HepG2 (cell line): ENCODE results near the gene SOAT1. TPM values are rescaled to one million over a fixed set of nuclear protein-coding genes. Genes with fewer than 3 reads are reported as not detected.

Source experiments
- CERS6 ChIP-seq: sonication (generic); formaldehyde crosslinking; IDR thresholded peaks from 2 replicates; pipeline ENCODE4 v1.5.0; 2020; ENCODE audit warnings: missing genetic modification reagents
- E2F5 ChIP-seq: sonication (generic); formaldehyde crosslinking; conservative IDR thresholded peaks from 2 replicates; pipeline ENCODE4 v1.4.0; 2020; ENCODE audit warnings: missing genetic modification reagents
- ELF3 ChIP-seq: IDR thresholded peaks from 2 replicates; pipeline ENCODE4 v1.6.1; 2016; ENCODE audit warnings: missing genetic modification reagents, missing compliant biosample characterization
- FOXK1 ChIP-seq: sonication (generic); formaldehyde crosslinking; IDR thresholded peaks from 2 replicates; pipeline ENCODE4 v1.4.0; 2020; ENCODE audit warnings: low read depth, missing genetic modification reagents, borderline replicate concordance
- HDAC6 ChIP-seq: fragments of 200-600 bp; sonication (generic); IDR thresholded peaks from 2 replicates; pipeline ENCODE4 v1.7.0; 2017; ENCODE audit warnings: mild to moderate bottlenecking, antibody characterized with exemption, low read length, low read depth
- MYPOP ChIP-seq: sonication (generic); formaldehyde crosslinking; IDR thresholded peaks from 2 replicates; pipeline ENCODE4 v1.8.1; 2023; ENCODE audit warnings: mild to moderate bottlenecking, moderate library complexity, missing genetic modification reagents
- SAFB2 ChIP-seq: sonication (generic); formaldehyde crosslinking; IDR thresholded peaks from 2 replicates; pipeline ENCODE4 v1.5.1; 2020; ENCODE audit warnings: missing genetic modification reagents, low read depth, mild to moderate bottlenecking, borderline replicate concordance
- SOX5 ChIP-seq: IDR thresholded peaks from 2 replicates; pipeline ENCODE4 v1.6.1; 2016; ENCODE audit warnings: borderline replicate concordance
- STAT6 ChIP-seq: sonication (generic); formaldehyde crosslinking; IDR thresholded peaks from 2 replicates; pipeline ENCODE4 v1.4.0; 2020; ENCODE audit warnings: missing genetic modification reagents, mild to moderate bottlenecking, borderline replicate concordance
- TAF1 ChIP-seq: sonication (generic); formaldehyde crosslinking; IDR thresholded peaks from 2 replicates; pipeline ENCODE4 v1.4.0; 2020; ENCODE audit warnings: missing genetic modification reagents
- ZNF501 ChIP-seq: sonication (generic); formaldehyde crosslinking; IDR thresholded peaks from 2 replicates; pipeline ENCODE4 v1.5.1; 2020; ENCODE audit warnings: mild to moderate bottlenecking, moderate library complexity, missing genetic modification reagents
- ZNF616 ChIP-seq: sonication (generic); formaldehyde crosslinking; IDR thresholded peaks from 2 replicates; pipeline ENCODE4 v1.5.0; 2020; ENCODE audit warnings: low read depth, mild to moderate bottlenecking, missing genetic modification reagents
- ZNF672 ChIP-seq: sonication (generic); formaldehyde crosslinking; IDR thresholded peaks from 2 replicates; pipeline ENCODE4 v1.8.1; 2022; ENCODE audit warnings: missing genetic modification reagents
- ZNF709 ChIP-seq: sonication (generic); formaldehyde crosslinking; IDR thresholded peaks from 2 replicates; pipeline ENCODE4 v1.5.0; 2020; ENCODE audit warnings: mild to moderate bottlenecking, missing genetic modification reagents
- ZNF776 ChIP-seq: sonication (generic); formaldehyde crosslinking; IDR thresholded peaks from 2 replicates; pipeline ENCODE4 v1.4.0; 2020; ENCODE audit warnings: mild to moderate bottlenecking, missing genetic modification reagents
- ZNF784 ChIP-seq: sonication (generic); formaldehyde crosslinking; IDR thresholded peaks from 2 replicates; pipeline ENCODE4 v1.5.1; 2020; ENCODE audit warnings: missing genetic modification reagents, mild to moderate bottlenecking, borderline replicate concordance
- ZSCAN29 ChIP-seq: sonication (generic); formaldehyde crosslinking; conservative IDR thresholded peaks from 2 replicates; pipeline ENCODE4 v1.4.0; 2020; ENCODE audit warnings: mild to moderate bottlenecking, missing genetic modification reagents
- polyA plus RNA-seq, 8 experiments: library from polyadenylated mRNA; depleted of rRNA in 3 of 8; stranded (reverse) in 7 of 8; unstranded in 1 of 8; fragments of >200 nt; fragmentation: Illumina TruSeq in 4 of 8; extraction: Trizol in 4 of 8; gene quantifications; 2 replicates each; pipeline versions ENCODE4 v1.2.1 to v1.2.3, GENCODE V29; 2011 to 2016; ENCODE audit warnings: low read depth in 4 of 8, missing spikeins in 1 of 8, mixed read lengths in 1 of 8; ENCODE audit not compliant: insufficient read depth in 1 of 8
- total RNA-seq, 5 experiments: library from RNA; depleted of rRNA; stranded (reverse); fragments of >200 nt; fragmentation: Illumina TruSeq; extraction: Trizol; gene quantifications; 2 replicates each; pipeline ENCODE4 v1.2.3, GENCODE V29; 2016; ENCODE audit warnings: low read depth in 1 of 5

Gene SOAT1
- total and polyA plus RNA-seq, 2 of the 13 experiments (the other 11 are each of a cell fraction or from before 2014, with no cell fraction given) = 22.3 to 52.0 TPM

- TF ChIP-seq ZNF672 (CRISPR knock-in tag) (peak; percentile 52; the same call in 1 of the 2 replicates), ZNF709 (CRISPR knock-in tag) (no peak; the same call in 1 of the 2 replicates), MYPOP (CRISPR knock-in tag) (peak; percentile 80), ZNF616 (no peak; the same call in 1 of the 2 replicates), TAF1 (CRISPR knock-in tag) (peak; percentile 91), FOXK1 (0 out of 2 replicates have a peak, but pooled peaks have one; percentile 47), HDAC6 (no peak), SOX5 (peak; percentile 9; the same call in 1 of the 2 replicates), ZSCAN29 (peak; percentile 87), ZNF784 (CRISPR knock-in tag) (peak; percentile 72; the same call in 1 of the 2 replicates), STAT6 (no peak; the same call in 1 of the 2 replicates), ELF3 (CRISPR knock-in tag) (peak; percentile 56; the same call in 1 of the 2 replicates), E2F5 (CRISPR knock-in tag) (no peak), ZNF501 (CRISPR knock-in tag) (peak; percentile 38), SAFB2 (no peak), CERS6 (CRISPR knock-in tag) (no peak), ZNF776 (CRISPR knock-in tag) (no peak; the same call in 1 of the 2 replicates)
These were observed at the start of gene SOAT1 (continued) for GRCh38 chr1:179293340-179294327.
